IMR-90 (cell line): ENCODE results near the gene LMO1. TPM values are rescaled to one million over a fixed set of nuclear protein-coding genes. Genes with fewer than 3 reads are reported as not detected.

Source experiments
- ATAC-seq: fragments of 200-7000 bp; cut with Tn5 transposase; 2 replicates; pipeline ENCODE4 v1.9.1; 2020; ENCODE audit warnings: low read depth, mild to moderate bottlenecking, moderate library complexity
- BruUV-seq: library from RNA; stranded (reverse); fragments of 400-500 nt; replicated peaks from 2 replicates; lab custom pipeline; 2021; lab: Mats Ljungman, UMichigan
- CTCF ChIA-PET: fragments of 300-600 bp; formaldehyde crosslinking; extraction: SDS; loops from one replicate; lab custom pipeline; 2021; ENCODE audit warnings: antibody characterized with exemption; lab: Yijun Ruan, JAX
- POLR2A ChIA-PET: fragments of 300-600 bp; sonication (Branson Sonifier 250); formaldehyde crosslinking; loops from one replicate; lab custom pipeline; 2022; ENCODE audit warnings: antibody characterized with exemption; ENCODE audit not compliant: unreplicated experiment; lab: Charles Lee
- DNase-seq: peaks from one replicate; pipeline ENCODE4 v3.0.0; 2013
- H2AFZ ChIP-seq: replicated peaks from 2 replicates; pipeline ENCODE3; 2013; ENCODE audit warnings: low read length, mild to moderate bottlenecking; ENCODE audit not compliant: poor library complexity
- H2AK5ac ChIP-seq: 2 replicates; pipeline ENCODE4 v1.6.1; 2013; ENCODE audit warnings: low read depth, low read length, inconsistent platforms
- H2AK9ac ChIP-seq: replicated peaks from 2 replicates; pipeline ENCODE3; 2013; ENCODE audit warnings: mild to moderate bottlenecking, low read depth, low read length, moderate library complexity; ENCODE audit not compliant: poor library complexity
- H2BK120ac ChIP-seq: 2 replicates; pipeline ENCODE4 v1.6.1; 2013; ENCODE audit warnings: low read depth, low read length, inconsistent platforms
- H2BK15ac ChIP-seq: 3 replicates; pipeline ENCODE4 v1.6.1; 2013; ENCODE audit warnings: low read depth, low read length, inconsistent platforms
- H2BK20ac ChIP-seq: 2 replicates; pipeline ENCODE4 v1.6.1; 2013; ENCODE audit warnings: low read depth, mild to moderate bottlenecking, inconsistent platforms, low read length, moderate library complexity
- H2BK5ac ChIP-seq: 2 replicates; pipeline ENCODE4 v1.6.1; 2013; ENCODE audit warnings: mild to moderate bottlenecking, low read depth, low read length, inconsistent platforms; ENCODE audit not compliant: poor library complexity, severe bottlenecking
- H3K14ac ChIP-seq: replicated peaks from 2 replicates; pipeline ENCODE4 v1.6.1; 2013; ENCODE audit warnings: low read depth, low read length, inconsistent platforms
- H3K18ac ChIP-seq: 2 replicates; pipeline ENCODE4 v1.6.1; 2013; ENCODE audit warnings: low read depth, low read length, control low read depth
- H3K23ac ChIP-seq: 2 replicates; pipeline ENCODE4 v1.6.1; 2013; ENCODE audit warnings: low read depth, low read length, inconsistent platforms
- H3K27ac ChIP-seq: 2 replicates; pipeline ENCODE4 v1.5.1; 2013; ENCODE audit warnings: mild to moderate bottlenecking, control low read depth, low read length; ENCODE audit not compliant: insufficient read depth
- H3K27me3 ChIP-seq: 2 replicates; pipeline ENCODE4 v1.6.1; 2013; ENCODE audit warnings: low read length; ENCODE audit not compliant: control insufficient read depth, insufficient read depth
- H3K36me3 ChIP-seq: 2 replicates; pipeline ENCODE4 v1.6.1; 2013; ENCODE audit warnings: low read length, mixed read lengths; ENCODE audit not compliant: control insufficient read depth, insufficient read depth
- H3K4ac ChIP-seq: 2 replicates; pipeline ENCODE4 v1.6.1; 2013; ENCODE audit warnings: low read depth, low read length, inconsistent platforms
- H3K4me1 ChIP-seq: 2 replicates; pipeline ENCODE4 v1.6.1; 2013; ENCODE audit warnings: low read length, mixed read lengths; ENCODE audit not compliant: control insufficient read depth, insufficient read depth
- H3K4me2 ChIP-seq: 2 replicates; pipeline ENCODE4 v1.6.1; 2013; ENCODE audit warnings: low read depth, mild to moderate bottlenecking, control low read depth, low read length, moderate library complexity
- H3K4me3 ChIP-seq: 2 replicates; pipeline ENCODE4 v1.5.1; 2013; ENCODE audit warnings: low read depth, mild to moderate bottlenecking, control low read depth, low read length, moderate library complexity; ENCODE audit not compliant: insufficient read depth
- H3K56ac ChIP-seq: 2 replicates; pipeline ENCODE4 v1.6.1; 2013; ENCODE audit warnings: low read length, inconsistent platforms; ENCODE audit not compliant: insufficient read depth; ENCODE audit errors: extremely low read depth
- H3K79me1 ChIP-seq, 2 experiments: 2 replicates each; pipeline ENCODE4 v1.6.1; 2013; ENCODE audit warnings: low read length in 2 of 2, inconsistent platforms in 1 of 2, low read depth in 1 of 2
- H3K9ac ChIP-seq: 2 replicates; pipeline ENCODE4 v1.6.1; 2013; ENCODE audit warnings: low read depth, low read length, control low read depth
- H3K9me1 ChIP-seq: 2 replicates; pipeline ENCODE4 v1.6.1; 2013; ENCODE audit warnings: low read length, inconsistent platforms; ENCODE audit not compliant: insufficient read depth
- H3K9me3 ChIP-seq: 2 replicates; pipeline ENCODE4 v1.6.1; 2013; ENCODE audit warnings: low read length; ENCODE audit not compliant: control insufficient read depth, insufficient read depth
- H4K20me1 ChIP-seq: 2 replicates; pipeline ENCODE4 v1.6.1; 2013; ENCODE audit warnings: low read length, inconsistent platforms; ENCODE audit not compliant: insufficient read depth
- H4K5ac ChIP-seq: 2 replicates; pipeline ENCODE4 v1.6.1; 2013; ENCODE audit warnings: mild to moderate bottlenecking, low read depth, low read length, control low read depth
- H4K8ac ChIP-seq, 2 experiments: 2 replicates each; pipeline ENCODE4 v1.6.1; 2013; ENCODE audit warnings: low read depth in 2 of 2, low read length in 2 of 2, control low read depth in 1 of 2, inconsistent platforms in 1 of 2
- H4K91ac ChIP-seq: 2 replicates; pipeline ENCODE4 v1.6.1; 2013; ENCODE audit warnings: low read depth, low read length, inconsistent platforms; ENCODE audit not compliant: insufficient read depth
- BHLHE40 ChIP-seq: fragments of 150-350 bp; IDR thresholded peaks from 2 replicates; pipeline ENCODE4 v1.6.1; 2016; ENCODE audit warnings: mild to moderate bottlenecking, low read depth, low read length
- CEBPB ChIP-seq: IDR thresholded peaks from 2 replicates; pipeline ENCODE4 v1.6.1; 2012; ENCODE audit warnings: low read depth, low read length, improper control_type of control experiment
- CHD1 ChIP-seq: IDR thresholded peaks from 2 replicates; pipeline ENCODE4 v1.6.1; 2012; ENCODE audit warnings: low read depth, low read length, improper control_type of control experiment
- CTCF ChIP-seq: conservative IDR thresholded peaks from 2 replicates; pipeline ENCODE4 v1.5.1; 2012; ENCODE audit warnings: mild to moderate bottlenecking, low read depth, low read length, improper control_type of control experiment
- ELK1 ChIP-seq: fragments of 150-350 bp; IDR thresholded peaks from 2 replicates; pipeline ENCODE4 v1.6.1; 2016; ENCODE audit warnings: low read depth, mild to moderate bottlenecking, low read length, moderate library complexity, borderline replicate concordance
- FOS ChIP-seq: fragments of 150-350 bp; IDR thresholded peaks from 2 replicates; pipeline ENCODE4 v1.6.1; 2016; ENCODE audit warnings: low read depth, low read length
- MAFK ChIP-seq: IDR thresholded peaks from 2 replicates; pipeline ENCODE4 v1.6.1; 2012; ENCODE audit warnings: low read depth, low read length, improper control_type of control experiment
- MAZ ChIP-seq: IDR thresholded peaks from 2 replicates; pipeline ENCODE4 v1.6.1; 2012; ENCODE audit warnings: low read depth, mild to moderate bottlenecking, low read length, improper control_type of control experiment, moderate library complexity, borderline replicate concordance
- MXI1 ChIP-seq: IDR thresholded peaks from 2 replicates; pipeline ENCODE4 v1.6.1; 2012; ENCODE audit warnings: low read depth, mild to moderate bottlenecking, low read length, moderate library complexity, borderline replicate concordance
- NFE2L2 ChIP-seq: fragments of 150-350 bp; IDR thresholded peaks from 2 replicates; pipeline ENCODE4 v1.6.1; 2016; ENCODE audit warnings: low read depth, mild to moderate bottlenecking, low read length
- POLR2A ChIP-seq: IDR thresholded peaks from 2 replicates; pipeline ENCODE4 v1.6.1; 2012; ENCODE audit warnings: mild to moderate bottlenecking, low read depth, low read length
- RAD21 ChIP-seq: IDR thresholded peaks from 2 replicates; pipeline ENCODE4 v1.6.1; 2012; ENCODE audit warnings: low read length, improper control_type of control experiment
- RCOR1 ChIP-seq: IDR thresholded peaks from 2 replicates; pipeline ENCODE4 v1.6.1; 2012; ENCODE audit warnings: mild to moderate bottlenecking, low read length, improper control_type of control experiment; ENCODE audit not compliant: insufficient replicate concordance
- RFX5 ChIP-seq: IDR thresholded peaks from 2 replicates; pipeline ENCODE4 v1.8.0; 2012; ENCODE audit warnings: low read depth, mild to moderate bottlenecking, low read length, moderate library complexity
- SMC3 ChIP-seq: fragments of 150-350 bp; IDR thresholded peaks from 2 replicates; pipeline ENCODE4 v1.6.1; 2016; ENCODE audit warnings: low read depth, mild to moderate bottlenecking, antibody characterized with exemption, low read length, moderate library complexity
- USF2 ChIP-seq: fragments of 150-350 bp; IDR thresholded peaks from 2 replicates; pipeline ENCODE4 v1.6.1; 2017; ENCODE audit warnings: mild to moderate bottlenecking, antibody characterized with exemption, low read length, low read depth
- WGBS, 2 experiments: methylation state at CpG; one replicate each; pipeline versions ENCODE4 v1.1.5 to v1.1.7; 2013; ENCODE audit warnings: missing lambda C conversion rate in 2 of 2; ENCODE audit not compliant: insufficient read length in 1 of 2; ENCODE audit errors: extremely low coverage in 2 of 2; 5-methylcytosine and 5-hydroxymethylcytosine counted together
- dilution Hi-C: fragments of 300-500 bp; cut with HindIII; formaldehyde crosslinking; loops from one replicate; pipeline ENCODE4 v1.14.3; 2018; ENCODE audit warnings: low sequenced_read_pairs; ENCODE audit not compliant: unreplicated experiment
- in situ Hi-C: fragments of 300-500 bp; cut with MboI; formaldehyde crosslinking; loops from 3 replicates; pipeline ENCODE4 v1.14.3; 2019; ENCODE audit warnings: low sequenced_read_pairs, inconsistent platforms, mixed read lengths
- intact Hi-C: fragments of 100-400 bp; cut with micrococcal nuclease; formaldehyde crosslinking; loops from 2 replicates; pipeline ENCODE4 v1.10.0; 2022
- polyA plus RNA-seq, 3 experiments: library from polyadenylated mRNA; depleted of rRNA; stranded (reverse); fragments of >200 nt; gene quantifications; 2 replicates each; pipeline ENCODE4 v1.2.3, GENCODE V29; 2012; ENCODE audit warnings: low replicate concordance in 1 of 3
- total RNA-seq: library from RNA; depleted of rRNA; stranded (reverse); fragments of >200 nt; gene quantifications from 2 replicates; pipeline ENCODE4 v1.2.3, GENCODE V29; 2012

Gene LMO1
- total and polyA plus RNA-seq, 2 of the 4 experiments (the other 2 are of a cell fraction) = not detected

GRCh38 chr11:8285228-8285627 lies 21.6 kb upstream of the LMO1 start:
- Histone ChIP-seq H3K27ac (no peak overlapping the region), H3K36me3 (no peaks in the 10 kb centered on the region), H3K9ac (no peak overlapping the region), H3K4me1 (no peaks in the 10 kb centered on the region), H2BK15ac (no peak overlapping the region), H4K91ac (no peak overlapping the region), H3K56ac (no peak overlapping the region), H3K9me3 (no peaks in the 10 kb centered on the region), H2AK9ac (no peak overlapping the region), H4K5ac (no peak overlapping the region), H3K79me1 (no peaks in the 10 kb centered on the region), H3K4me3 (no peak overlapping the region), H2BK5ac (no peak overlapping the region), H3K23ac (no peak overlapping the region), H2BK20ac (no peak overlapping the region), H4K20me1 (no peaks in the 10 kb centered on the region), H3K4ac (no peak overlapping the region), H4K8ac (no peak overlapping the region), H3K14ac (no peak overlapping the region), H3K27me3 (peaks cover 21% of the 10 kb centered on the region), H2AK5ac (no peak overlapping the region), H2BK120ac (no peak overlapping the region), H3K18ac (no peak overlapping the region), H2AFZ (no peak overlapping the region), H3K9me1 (no peaks in the 10 kb centered on the region), H3K4me2 (no peak overlapping the region)
- POLR2A ChIA-PET = no interaction called here
- ATAC-seq (no peak), DNase-seq (no peak)
- WGBS, 2 experiments = no CpG with 5 or more reads among the region's 3 CpGs
- no peak for TF ChIP-seq NFE2L2
- no peak for TF ChIP-seq RFX5
- TF ChIP-seq SMC3 = no peak
- TF ChIP-seq FOS = no peak
- TF ChIP-seq MAZ = no peak
- no peak for TF ChIP-seq BHLHE40
- no peak for TF ChIP-seq POLR2A
- no peak for TF ChIP-seq ELK1
- TF ChIP-seq RAD21 = no peak
- no peak for TF ChIP-seq RCOR1
- no peak for TF ChIP-seq USF2
- TF ChIP-seq CHD1 = no peak
- TF ChIP-seq MXI1 = no peak
- no peak for TF ChIP-seq CTCF
- no peak for TF ChIP-seq MAFK
- no peak for TF ChIP-seq CEBPB
- in situ Hi-C loops (no loop called here), dilution Hi-C loops (no loop called here), intact Hi-C loops (no loop called here)
- CTCF ChIA-PET = no interaction called here
- no TSS peak for BruUV-seq
